Measurements from ENCODE around the gene XNDC1N.

Gene XNDC1N

GRCh38 chr11:71976551-71976950 is 48.2 kb upstream of the XNDC1N start:
- Histone ChIP-seq H3K4me1 (ENCODE audit: low read length) (no peaks in the 10 kb centered on the region), H3K36me3 (replicated peaks; ENCODE audit: insufficient read depth, low read length) (no peaks in the 10 kb centered on the region), H3K4me2 (ENCODE audit: low read depth, low read length) (no peak overlapping the region), H3K27me3 (replicated peaks; ENCODE audit: insufficient read depth, low read length) (no peaks in the 10 kb centered on the region), H3K9me2 (replicated peaks; ENCODE audit: insufficient read depth, low read length) (no peaks in the 10 kb centered on the region), H3K79me2 (ENCODE audit: low read length) (0 out of 2 replicates have a peak, but pooled peaks cover 3% of the 10 kb centered on the region), H3K9ac (ENCODE audit: low read length) (no peak overlapping the region), H2AFZ (ENCODE audit: low read length) (no peak overlapping the region), H3K27ac (ENCODE audit: low read length) (no peak overlapping the region), H3F3A (ENCODE audit: insufficient read depth, low read length) (no peaks in the 10 kb centered on the region; the same call in 1 of the 2 replicates), H4K20me1 (ENCODE audit: insufficient read depth, low read length) (no peaks in the 10 kb centered on the region), H3K4me3 (ENCODE audit: low read length) (no peak overlapping the region), H3K9me3 (replicated peaks; ENCODE audit: insufficient read depth, low read length) (no peaks in the 10 kb centered on the region)
- no peak for DNase-seq
- TF ChIP-seq EZH2 (optimal IDR thresholded peaks at IDR 0.05; ENCODE audit: low read depth, low read length) (no peak), EZH2phosphoT487 (IDR thresholded peaks at IDR 0.05; ENCODE audit: low read length) (no peak), CTCF (IDR thresholded peaks at IDR 0.05; ENCODE audit: low read length) (no peak)

GRCh38 chr11:71971680-71972079 is 43.3 kb upstream of the XNDC1N start:
- no peak for DNase-seq
- no peak overlapping the region for H3K4me3 ChIP-seq (ENCODE audit: low read length)

GRCh38 chr11:71964641-71965040 is 36.2 kb upstream of the XNDC1N start:
- H3F3A ChIP-seq (ENCODE audit: insufficient read depth, low read length): peaks cover 4% of the 10 kb centered on the region; the same call in 1 of the 2 replicates
- no peaks in the 10 kb centered on the region for H3K9me2 ChIP-seq (replicated peaks; ENCODE audit: insufficient read depth, low read length)
- no peaks in the 10 kb centered on the region for H4K20me1 ChIP-seq (ENCODE audit: insufficient read depth, low read length)
- H3K27me3 ChIP-seq (replicated peaks; ENCODE audit: insufficient read depth, low read length): no peaks in the 10 kb centered on the region
- no peak overlapping the region for H3K27ac ChIP-seq (ENCODE audit: low read length)
- no peak overlapping the region for H3K4me3 ChIP-seq (ENCODE audit: low read length)
- H3K79me2 ChIP-seq (ENCODE audit: low read length): no peaks in the 10 kb centered on the region
- no peaks in the 10 kb centered on the region; the same call in 1 of the 2 replicates for H3K36me3 ChIP-seq (replicated peaks; ENCODE audit: insufficient read depth, low read length)
- peaks cover 6% of the 10 kb centered on the region; the same call in 1 of the 2 replicates for H3K4me1 ChIP-seq (ENCODE audit: low read length)
- no peak overlapping the region for H2AFZ ChIP-seq (ENCODE audit: low read length)
- H3K9me3 ChIP-seq (replicated peaks; ENCODE audit: insufficient read depth, low read length): no peaks in the 10 kb centered on the region
- no peak overlapping the region for H3K4me2 ChIP-seq (ENCODE audit: low read depth, low read length)
- no peak overlapping the region for H3K9ac ChIP-seq (ENCODE audit: low read length)
- TF ChIP-seq EZH2 (optimal IDR thresholded peaks at IDR 0.05; ENCODE audit: low read depth, low read length): no peak
- TF ChIP-seq CTCF (IDR thresholded peaks at IDR 0.05; ENCODE audit: low read length): no peak
- TF ChIP-seq EZH2phosphoT487 (IDR thresholded peaks at IDR 0.05; ENCODE audit: low read length): no peak
- no peak for DNase-seq

More at GRCh38 chr11:71971680-71972079, 43.3 kb upstream of the XNDC1N start:
- Histone ChIP-seq H3K79me2 (ENCODE audit: low read length) (no peaks in the 10 kb centered on the region), H3K27ac (ENCODE audit: low read length) (no peak overlapping the region), H3K4me2 (ENCODE audit: low read depth, low read length) (no peak overlapping the region), H3K36me3 (replicated peaks; ENCODE audit: insufficient read depth, low read length) (no peaks in the 10 kb centered on the region; the same call in 1 of the 2 replicates), H3K27me3 (replicated peaks; ENCODE audit: insufficient read depth, low read length) (no peaks in the 10 kb centered on the region), H2AFZ (ENCODE audit: low read length) (no peak overlapping the region), H4K20me1 (ENCODE audit: insufficient read depth, low read length) (no peaks in the 10 kb centered on the region), H3K4me1 (ENCODE audit: low read length) (no peaks in the 10 kb centered on the region), H3K9me3 (replicated peaks; ENCODE audit: insufficient read depth, low read length) (no peaks in the 10 kb centered on the region), H3K9ac (ENCODE audit: low read length) (no peak overlapping the region), H3F3A (ENCODE audit: insufficient read depth, low read length) (no peaks in the 10 kb centered on the region), H3K9me2 (replicated peaks; ENCODE audit: insufficient read depth, low read length) (no peaks in the 10 kb centered on the region)
- no peak for TF ChIP-seq EZH2 (optimal IDR thresholded peaks at IDR 0.05; ENCODE audit: low read depth, low read length)

- Histone ChIP-seq H3K27me3 (replicated peaks; ENCODE audit: insufficient read depth, low read length) (no peaks in the 10 kb centered on the region), H3F3A (ENCODE audit: insufficient read depth, low read length) (peaks cover 4% of the 10 kb centered on the region; the same call in 1 of the 2 replicates), H3K9me2 (replicated peaks; ENCODE audit: insufficient read depth, low read length) (no peaks in the 10 kb centered on the region), H4K20me1 (ENCODE audit: insufficient read depth, low read length) (no peaks in the 10 kb centered on the region), H3K27ac (ENCODE audit: low read length) (no peak overlapping the region), H3K9ac (ENCODE audit: low read length) (no peak overlapping the region), H3K9me3 (replicated peaks; ENCODE audit: insufficient read depth, low read length) (no peaks in the 10 kb centered on the region), H3K4me1 (ENCODE audit: low read length) (peaks cover 6% of the 10 kb centered on the region; the same call in 1 of the 2 replicates), H3K4me2 (ENCODE audit: low read depth, low read length) (no peak overlapping the region), H3K79me2 (ENCODE audit: low read length) (no peaks in the 10 kb centered on the region), H2AFZ (ENCODE audit: low read length) (no peak overlapping the region), H3K4me3 (ENCODE audit: low read length) (no peak overlapping the region), H3K36me3 (replicated peaks; ENCODE audit: insufficient read depth, low read length) (no peaks in the 10 kb centered on the region; the same call in 1 of the 2 replicates)
- DNase-seq: no peak
- TF ChIP-seq EZH2phosphoT487 (IDR thresholded peaks at IDR 0.05; ENCODE audit: low read length) (no peak), EZH2 (optimal IDR thresholded peaks at IDR 0.05; ENCODE audit: low read depth, low read length) (no peak), CTCF (IDR thresholded peaks at IDR 0.05; ENCODE audit: low read length) (no peak)
Measured at GRCh38 chr11:71963468-71963867, 35.1 kb upstream of the XNDC1N start.
